PC-3 (cell line): Measurements from ENCODE around the gene WNT1.

Experiments used
- CTCF ChIP-seq: fragments of 300-600 bp; sonication (generic); conservative IDR thresholded peaks from 2 replicates; pipeline ENCODE4 v1.5.1; 2017; ENCODE audit warnings: antibody characterized with exemption, low read depth, mild to moderate bottlenecking, low read length
- EZH2 ChIP-seq: fragments of 300-600 bp; sonication (generic); IDR thresholded peaks from one replicate; pipeline ENCODE4 v1.6.1; 2017; ENCODE audit warnings: antibody characterized with exemption, mild to moderate bottlenecking, low read length; ENCODE audit not compliant: unreplicated experiment
- EZH2phosphoT487 ChIP-seq: fragments of 300-600 bp; sonication (generic); IDR thresholded peaks from 2 replicates; pipeline ENCODE4 v1.6.1; 2018; ENCODE audit warnings: mild to moderate bottlenecking, antibody characterized with exemption, low read length, borderline replicate concordance

GRCh38 chr12:48993787-48994186 is 15.7 kb downstream of the WNT1 start:
- TF ChIP-seq CTCF (no peak), EZH2 (no peak), EZH2phosphoT487 (no peak)
